Stimulated activated CD8-positive, alpha-beta memory T cell treated with anti-CD3 and anti-CD28 coated beads, Interleukin-7, amount 100 ng/mL, for 48 hours (primary cell): ENCODE measurements around the gene SRP54.
"Not testable (repeated sequence)": the region's sequence is repeated elsewhere in the genome, so short reads cannot be mapped to it uniquely, and the experiment has no call there.

Source experiments
- DNase-seq, 2 donors: peaks; one replicate each; pipeline ENCODE4 v3.0.0-alpha.2; 2020; ENCODE audit warnings: low read depth in 1 of 2; ENCODE audit errors: extremely low read depth in 1 of 2

SRP54 gene

GRCh38 chr14:34983148-34983760 is 462 bp downstream of the SRP54 start:
- no peak for DNase-seq

- DNase-seq = no peak
Measured at GRCh38 chr14:34983786-34984185, 994 bp downstream of the SRP54 start.

- no peak for DNase-seq
Measured at GRCh38 chr14:34985740-34986139, 2.9 kb downstream of the SRP54 start.

DNA sequence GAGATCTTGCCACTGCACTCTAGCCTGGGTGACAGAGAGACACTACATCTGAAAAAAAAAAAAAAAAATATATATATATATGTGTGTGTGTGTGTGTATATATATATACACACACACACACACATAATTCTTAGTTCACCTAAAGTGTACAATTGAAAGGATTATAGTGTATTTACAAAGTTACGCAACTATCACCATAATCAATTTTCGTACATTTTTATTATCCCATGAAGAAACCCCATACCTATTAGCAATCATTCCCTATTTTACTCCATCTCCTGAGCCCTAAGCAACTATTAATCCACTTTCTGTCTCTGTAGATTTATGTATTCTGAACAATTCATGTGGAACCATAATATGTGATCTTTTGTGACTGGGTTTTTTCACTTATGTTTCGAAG is 4.4 kb downstream of the SRP54 start:
- no peak for DNase-seq

- no peak for DNase-seq
Measured at GRCh38 chr14:34989762-34990161, 7.0 kb downstream of the SRP54 start.

- DNase-seq = no peak
Measured at GRCh38 chr14:34993426-34993825, 10.6 kb downstream of the SRP54 start.

DNA sequence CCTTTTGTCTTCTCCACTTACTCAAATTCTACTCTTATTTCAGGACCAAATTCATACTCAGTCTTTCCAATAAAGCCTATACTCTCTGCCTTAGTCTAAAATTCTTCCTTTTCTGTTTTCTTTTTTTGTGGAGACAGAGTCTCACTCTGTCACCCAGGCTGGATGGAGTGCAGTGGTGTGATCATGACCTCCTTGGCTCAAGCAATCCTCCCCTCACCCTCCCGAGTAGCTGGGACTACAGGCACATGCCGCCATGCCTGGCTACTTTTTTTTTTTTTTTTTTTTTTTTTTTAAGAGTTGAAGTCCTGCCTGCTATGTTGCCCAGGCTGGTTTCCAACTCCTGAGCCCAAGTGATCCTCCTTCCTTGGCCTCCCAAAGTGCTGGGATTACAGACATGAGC is 11.9 kb downstream of the SRP54 start:
- DNase-seq = no peak

DNA sequence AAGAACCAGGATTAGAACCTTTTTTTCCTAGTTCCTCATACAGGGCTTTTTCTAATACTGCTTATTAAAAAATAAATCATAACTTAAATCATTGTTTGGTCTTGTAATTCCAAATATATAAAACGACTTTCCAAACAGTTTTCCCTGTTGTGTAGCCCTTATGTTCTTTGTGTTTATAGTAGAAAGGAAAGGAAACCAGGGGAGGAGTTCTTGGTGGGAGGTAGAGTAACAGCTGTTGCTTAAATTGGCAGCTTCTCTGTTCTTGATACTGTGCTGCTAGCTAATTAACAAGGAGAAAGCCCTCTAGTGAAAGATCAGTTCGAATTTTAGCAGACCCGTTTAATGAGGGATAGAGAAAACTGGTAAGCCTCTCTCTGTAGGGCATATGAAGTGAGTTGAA is 15.0 kb downstream of the SRP54 start:
- DNase-seq = no peak

- DNase-seq = no peak
Measured at GRCh38 chr14:34999500-34999899, 16.7 kb downstream of the SRP54 start.

- DNase-seq = no peak
Measured at GRCh38 chr14:35001621-35002020, 18.8 kb downstream of the SRP54 start.

GRCh38 chr14:35004839-35005238 is 22.0 kb downstream of the SRP54 start:
- DNase-seq = no peak

- no peak for DNase-seq
Measured at GRCh38 chr14:35016568-35016967, 33.8 kb downstream of the SRP54 start.

- no peak for DNase-seq
Measured at GRCh38 chr14:35020713-35021112, 37.9 kb downstream of the SRP54 start.

DNA sequence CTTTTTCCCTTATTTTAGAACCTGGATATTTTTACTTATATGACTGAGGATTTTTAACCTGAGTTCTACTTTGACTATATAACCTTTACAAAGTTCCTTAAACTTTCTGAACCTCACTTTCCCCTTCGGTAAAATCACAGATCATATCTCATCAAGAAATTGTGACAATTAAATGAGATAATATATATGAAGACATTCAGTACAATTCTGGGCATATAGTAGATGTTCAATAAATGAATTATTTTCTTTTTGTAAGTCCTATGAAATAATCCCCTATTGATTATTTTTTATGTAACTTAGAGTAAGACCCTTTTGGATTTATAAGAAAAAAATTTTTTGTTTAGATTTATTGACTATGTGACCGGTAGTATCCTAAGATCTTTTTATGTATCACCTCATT is 45.6 kb downstream of the SRP54 start:
- DNase-seq = no peak

DNA sequence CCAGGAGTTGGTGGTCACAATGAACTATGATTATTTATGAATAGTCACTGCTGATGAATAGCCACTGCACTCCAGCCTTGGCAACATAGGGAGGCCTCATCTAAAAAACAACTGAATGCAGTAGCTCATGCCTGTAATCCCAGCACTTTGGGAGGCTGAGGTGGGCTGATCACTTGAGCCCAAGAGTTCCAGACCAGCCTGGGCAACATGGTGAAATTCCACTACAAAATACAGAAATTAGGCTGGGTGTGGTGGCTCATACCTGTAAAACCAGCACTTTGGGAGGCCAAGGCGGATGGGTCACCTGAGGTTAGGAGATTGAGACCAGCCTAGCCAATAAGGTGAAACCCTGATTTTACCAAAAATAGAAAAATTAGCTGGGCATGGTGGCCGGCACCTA is 49.8 kb downstream of the SRP54 start:
- DNase-seq = no peak

DNA sequence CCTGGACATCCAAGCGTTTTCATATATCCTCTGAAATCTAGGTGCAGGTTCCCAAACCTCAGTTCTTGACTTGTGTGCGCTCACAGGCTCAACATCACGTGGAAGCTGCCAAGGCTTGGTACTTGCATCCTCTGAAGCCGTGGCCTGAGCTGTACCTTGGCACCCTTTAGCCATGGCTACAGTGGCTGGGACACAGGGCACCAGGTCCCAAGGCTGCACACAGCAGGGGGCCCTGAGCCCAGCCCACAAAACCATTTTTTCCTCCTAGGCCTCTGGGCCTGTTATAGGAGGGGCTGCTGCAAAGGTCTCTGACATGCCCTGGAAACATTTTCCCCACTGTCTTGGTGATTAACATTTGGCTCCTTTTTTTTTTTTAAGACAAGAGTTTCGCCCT is 51.6 kb downstream of the SRP54 start:
- no peak for DNase-seq

DNA sequence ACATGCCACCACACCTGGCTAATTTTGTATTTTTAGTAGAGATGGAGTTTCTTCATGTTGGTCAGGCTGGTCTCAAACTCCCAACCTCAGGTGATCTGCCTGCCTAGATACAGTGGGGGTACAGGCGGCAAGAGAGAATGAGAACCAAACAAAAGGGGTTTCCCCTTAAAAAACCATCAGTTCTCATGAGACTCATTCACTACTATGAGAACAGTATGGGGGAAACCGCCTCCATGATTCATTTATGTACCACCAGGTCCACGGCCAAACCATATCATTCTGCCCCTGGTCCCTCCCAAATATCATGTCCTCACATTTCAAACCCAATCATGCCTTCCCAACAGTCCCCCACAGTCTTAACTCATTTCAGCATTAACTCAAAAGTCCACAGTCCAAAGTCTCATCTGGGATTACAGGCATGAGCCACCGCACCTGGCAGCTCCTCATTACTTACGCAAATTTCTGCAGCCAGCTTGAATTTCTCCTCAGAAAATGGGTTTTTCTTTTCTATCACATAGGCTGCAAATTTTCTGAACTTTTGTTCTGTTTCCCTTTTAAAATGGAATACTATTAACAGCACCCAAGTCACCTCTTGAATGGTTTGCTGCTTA is 52.3 kb downstream of the SRP54 start:
- not testable (repeated sequence) for DNase-seq

DNA sequence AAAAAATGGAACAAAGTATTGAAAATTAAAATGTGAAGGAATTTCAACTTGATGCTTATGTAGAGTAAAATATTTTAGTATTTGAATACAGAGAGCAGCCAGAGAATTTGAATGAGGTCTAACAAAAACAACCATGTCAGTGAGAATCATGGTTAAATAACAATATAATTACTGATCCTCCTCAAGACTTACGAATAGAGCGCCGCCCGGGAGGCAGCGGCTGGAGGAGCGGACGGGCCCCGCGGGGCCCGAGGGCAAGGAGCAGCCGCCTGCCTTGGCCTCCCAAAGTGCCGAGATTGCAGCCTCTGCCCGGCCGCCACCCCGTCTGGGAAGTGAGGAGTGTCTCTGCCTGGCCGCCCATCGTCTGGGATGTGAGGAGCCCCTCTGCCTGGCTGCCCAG is 55.5 kb downstream of the SRP54 start:
- DNase-seq = not testable (repeated sequence)

- no peak for DNase-seq
Measured at GRCh38 chr14:35042632-35043031, 59.8 kb downstream of the SRP54 start.

DNA sequence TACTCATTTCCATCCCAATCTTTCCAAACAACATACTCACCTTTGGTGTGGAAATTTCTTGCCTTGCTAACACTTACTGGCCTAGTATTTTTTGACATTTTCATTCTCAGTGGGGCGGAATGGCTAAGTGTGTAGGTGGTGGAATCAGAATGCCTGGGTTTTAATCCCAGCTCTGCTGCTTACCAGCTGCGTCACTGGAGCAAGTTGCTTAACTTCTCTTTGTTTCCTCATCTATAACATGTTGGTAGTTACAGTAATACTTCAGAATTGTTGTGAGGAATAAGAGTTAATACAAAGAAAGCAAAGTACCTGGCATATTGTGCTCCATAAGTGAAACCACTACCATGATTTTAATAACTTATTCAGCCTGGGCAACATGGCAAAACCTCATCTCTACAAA is 60.3 kb downstream of the SRP54 start:
- DNase-seq = no peak

- no peak for DNase-seq
Measured at GRCh38 chr14:35044939-35045797, 62.4 kb downstream of the SRP54 start.

GRCh38 chr14:35045798-35046047 is 62.9 kb downstream of the SRP54 start:
- DNase-seq = no peak
